T-helper 1 cell (primary cell): ENCODE measurements around the gene SUPT5H.
"Not testable (repeated sequence)": the region's sequence is repeated elsewhere in the genome, so short reads cannot be mapped to it uniquely, and the experiment has no call there.

ENCODE experiments used
- DNase-seq, 5 donors: peaks; one replicate each; pipeline ENCODE4 v3.0.0-alpha.2; 2012 to 2020

Gene SUPT5H

GRCh38 chr19:39426170-39426569 lies 19.2 kb upstream of the SUPT5H start:
- DNase-seq: no peak

DNA sequence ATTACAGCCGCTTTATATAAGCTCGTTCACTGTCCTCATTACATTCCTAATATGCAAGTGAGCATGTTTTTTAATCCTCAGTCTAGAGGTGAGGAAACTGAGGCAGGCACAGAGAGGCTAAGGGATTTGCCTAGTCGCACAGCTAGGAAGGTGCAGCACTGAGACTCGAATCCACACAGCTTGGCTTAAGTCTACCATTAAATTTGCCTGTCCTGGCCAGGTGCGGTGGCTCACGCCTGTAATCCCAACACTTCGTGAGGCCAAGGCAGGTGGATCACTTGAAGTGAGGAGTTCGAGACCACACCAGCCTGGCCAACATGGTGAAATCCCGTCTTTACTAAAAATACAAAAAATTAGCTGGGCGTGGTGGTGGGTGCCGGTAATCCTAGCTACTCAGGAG lies 17.7 kb upstream of the SUPT5H start:
- no peak for DNase-seq

GRCh38 chr19:39428283-39429112 lies 16.9 kb upstream of the SUPT5H start:
- DNase-seq: no peak

DNA sequence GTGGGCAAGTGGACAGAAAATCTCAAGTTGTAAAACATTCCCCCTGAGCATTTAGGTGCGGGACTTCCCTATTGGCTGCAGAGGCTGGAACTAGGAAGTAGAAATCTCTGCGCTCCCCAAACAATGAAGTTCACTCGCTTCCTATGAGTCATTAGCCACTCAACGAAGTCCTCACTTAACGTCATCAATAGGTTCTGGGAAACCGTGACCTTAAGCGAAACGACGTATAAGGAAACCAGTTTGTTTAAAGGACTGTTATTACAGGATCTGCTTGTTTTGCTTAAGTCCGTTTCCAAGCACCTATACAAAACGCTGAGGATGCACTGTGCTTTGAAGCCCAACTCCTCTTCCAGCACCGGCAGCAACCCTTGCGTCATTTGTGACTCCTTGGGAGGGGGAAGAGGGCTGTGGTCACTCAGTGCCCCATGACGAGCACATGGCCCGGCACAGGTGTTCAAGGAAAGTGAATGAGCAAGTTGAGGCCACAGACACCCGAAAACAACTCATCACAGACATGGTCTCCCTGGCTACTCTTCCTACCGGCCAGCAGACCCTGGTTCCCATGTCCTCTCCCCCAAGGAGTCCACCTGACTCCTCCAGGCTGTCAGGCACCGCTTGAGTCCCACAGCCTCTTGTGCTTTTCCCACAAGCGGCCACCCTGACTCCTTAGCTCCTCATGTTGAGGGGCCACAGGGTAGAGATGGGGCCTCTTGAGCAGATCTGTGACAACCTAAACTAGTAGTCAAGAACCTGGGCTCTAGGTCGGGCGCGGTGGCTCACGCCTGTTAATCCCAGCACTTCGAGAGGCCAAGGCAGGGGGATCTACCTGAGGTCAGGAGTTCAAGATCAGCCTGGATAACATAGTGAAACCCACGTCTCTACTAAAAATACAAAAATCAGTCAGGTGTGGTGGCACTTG lies 14.4 kb upstream of the SUPT5H start:
- DNase-seq: peak; percentile 55 to 95 (median 72)

- no peak for DNase-seq
Observed at GRCh38 chr19:39432677-39433025, 12.7 kb upstream of the SUPT5H start.

DNA sequence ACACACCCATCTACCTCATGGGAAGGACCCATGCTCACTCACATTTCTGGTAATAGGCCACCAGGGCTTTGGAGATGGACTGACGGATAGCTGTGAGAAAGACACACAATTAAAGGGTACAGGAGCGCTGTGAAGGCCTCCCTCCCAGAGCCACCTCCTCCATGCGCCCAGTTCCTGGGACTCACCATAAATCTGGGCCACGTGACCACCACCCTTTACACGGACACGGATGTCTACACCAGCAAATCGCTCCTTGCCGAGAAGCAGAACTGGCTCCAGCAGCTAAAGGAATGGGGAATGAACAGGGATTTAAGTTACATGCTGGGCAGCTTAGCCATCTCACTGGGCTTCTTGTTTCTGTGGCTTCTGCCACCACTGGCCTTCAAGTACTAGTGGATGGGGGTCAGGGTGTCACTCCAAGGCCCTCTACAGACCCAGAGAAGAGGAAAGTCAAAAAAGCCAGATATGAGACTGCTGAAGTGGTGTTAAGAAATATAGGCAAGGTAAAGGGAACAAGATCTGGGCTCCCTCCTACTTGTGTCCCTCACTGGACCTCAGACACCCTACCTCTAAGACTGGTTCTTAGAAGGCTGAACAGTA lies 11.8 kb upstream of the SUPT5H start:
- DNase-seq: no peak

GRCh38 chr19:39434123-39435076 lies 11.0 kb upstream of the SUPT5H start:
- no peak for DNase-seq

GRCh38 chr19:39435499-39436349 lies 9.7 kb upstream of the SUPT5H start, which contains the start of gene RPS16:
Gene RPS16 (minus strand): TSS chr19:39435949. CDS start chr19:39435895, 54 bp downstream.
- peak; percentile 98 to 99 (median 98) for DNase-seq

GRCh38 chr19:39436350-39436716 lies 9.0 kb upstream of the SUPT5H start:
- no peak for DNase-seq

DNA sequence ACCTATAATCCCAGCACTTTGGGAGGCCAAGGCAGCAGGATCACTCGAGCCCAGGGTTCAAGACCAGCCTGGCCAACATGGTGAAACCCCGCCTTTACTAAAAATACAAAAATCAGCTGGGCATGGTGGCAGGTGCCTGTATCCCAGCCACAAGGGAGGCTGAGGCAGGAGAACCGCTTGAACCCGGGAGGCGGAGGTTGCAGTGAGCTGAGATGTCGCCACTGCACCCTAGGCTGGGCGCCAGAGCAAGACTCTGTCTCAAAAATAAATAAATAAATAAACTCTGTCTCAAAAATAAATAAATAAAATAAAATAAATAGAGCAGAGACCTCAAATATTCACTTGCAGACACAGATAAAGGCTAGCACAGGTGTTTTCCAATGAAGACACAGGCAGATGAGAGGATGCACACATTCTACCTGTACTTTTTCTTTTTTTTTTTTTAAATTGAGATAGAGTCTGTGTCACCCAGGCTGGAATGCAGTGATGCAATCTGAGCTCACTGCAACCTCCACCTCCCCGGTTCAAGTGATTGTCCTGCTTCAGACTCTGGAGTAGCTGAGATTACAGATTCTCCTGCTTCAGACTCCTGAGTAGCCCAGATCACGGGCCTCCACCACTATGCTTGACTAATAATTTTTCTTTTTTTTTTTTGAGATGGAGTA lies 7.0 kb upstream of the SUPT5H start:
- DNase-seq: no peak

- no peak for DNase-seq
Observed at GRCh38 chr19:39444598-39445195, 685 bp upstream of the SUPT5H start.

GRCh38 chr19:39446365-39447084 lies 1.1 kb downstream of the SUPT5H start:
- DNase-seq: no peak

DNA sequence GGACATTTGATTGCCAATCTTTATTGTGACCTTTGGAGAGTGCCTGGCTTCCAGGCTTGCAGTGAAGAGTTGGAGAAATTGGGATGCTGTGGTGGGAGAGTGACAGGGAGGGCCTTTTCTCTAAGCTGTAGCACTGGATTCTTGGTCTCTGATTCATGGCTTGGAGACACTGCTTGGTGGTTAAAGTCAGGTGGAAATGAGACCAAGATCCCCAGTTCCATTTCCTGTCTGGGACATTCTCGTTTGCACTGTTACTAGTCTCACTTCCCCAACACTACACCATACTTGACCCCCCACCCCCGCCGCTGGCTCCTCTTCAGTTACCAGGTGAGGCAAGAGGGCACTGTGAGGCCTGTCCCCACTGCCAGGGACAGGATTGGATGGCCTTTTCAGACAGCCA lies 2.9 kb downstream of the SUPT5H start:
- DNase-seq: no peak

DNA sequence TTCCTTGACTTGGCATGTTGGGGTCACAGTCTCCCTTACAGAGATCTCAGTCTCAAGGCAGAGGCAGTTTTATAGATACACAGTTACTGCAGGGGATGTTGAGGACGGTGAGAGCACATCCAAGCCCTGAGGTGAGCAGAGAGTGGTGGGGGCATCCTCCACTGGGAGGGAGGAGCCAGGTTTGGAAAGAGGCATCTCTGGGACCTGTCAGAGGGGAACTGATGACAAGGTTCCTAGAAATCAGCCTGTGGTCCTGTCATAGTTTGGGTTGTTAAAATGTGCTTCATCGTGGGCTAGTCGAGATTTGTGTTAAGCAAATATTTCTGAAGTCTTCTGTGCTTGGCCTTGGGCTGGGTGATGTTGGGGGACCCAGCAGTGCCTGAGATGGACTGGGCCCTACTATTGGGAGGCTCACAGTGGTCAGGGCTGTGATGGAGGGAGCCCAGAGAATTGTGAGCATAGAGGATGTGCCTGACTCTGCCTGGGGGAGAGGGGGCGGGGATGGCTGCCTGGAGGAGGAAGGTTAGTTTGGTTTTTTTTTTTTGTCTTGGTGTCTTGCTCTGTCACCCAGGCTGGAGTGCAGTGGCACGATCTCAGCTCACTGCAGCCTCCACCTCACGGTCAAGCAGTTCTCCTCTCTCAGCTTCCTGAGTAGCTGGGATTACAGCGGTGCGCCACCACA lies 3.9 kb downstream of the SUPT5H start:
- no peak for DNase-seq

GRCh38 chr19:39451257-39451656 lies 5.9 kb downstream of the SUPT5H start:
- not testable (repeated sequence) for DNase-seq

DNA sequence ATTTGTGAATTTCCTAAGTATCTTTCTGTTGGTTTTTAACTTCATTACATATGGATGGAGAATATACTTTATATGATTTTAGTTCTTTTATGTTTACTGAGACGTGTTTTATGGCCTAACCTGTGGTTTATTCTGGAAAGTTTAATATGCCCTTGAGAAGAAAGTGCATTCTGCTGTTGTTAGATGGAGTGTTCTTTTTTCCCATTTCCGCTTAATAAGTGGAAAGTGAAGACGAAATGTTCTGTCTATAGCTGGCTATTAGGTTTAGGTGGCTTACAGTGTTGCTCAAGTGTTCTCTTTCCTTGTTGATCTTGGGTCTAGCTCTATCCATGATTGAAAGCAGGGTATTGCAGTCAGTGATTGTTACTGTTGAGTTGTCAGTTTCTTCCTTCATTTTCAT lies 18.0 kb downstream of the SUPT5H start:
- no peak for DNase-seq

- DNase-seq: no peak
Observed at GRCh38 chr19:39465956-39466747, 20.8 kb downstream of the SUPT5H start.

GRCh38 chr19:39467941-39468340 lies 22.6 kb downstream of the SUPT5H start:
- no peak for DNase-seq
